Hepatocyte (in vitro differentiated cells): ENCODE measurements around the gene MARK3. TPM values are rescaled to one million over a fixed set of nuclear protein-coding genes. Genes with fewer than 3 reads are reported as not detected.

Source experiments
- DNase-seq: peaks from one replicate; pipeline ENCODE4 v3.0.0-alpha.2; 2016; ENCODE audit warnings: low spot score
- H2AFZ ChIP-seq: fragments of 200-600 bp; sonication (generic); 2 replicates; pipeline ENCODE4 v1.6.0; 2016; ENCODE audit warnings: antibody characterized with exemption, mild to moderate bottlenecking
- H3K27ac ChIP-seq: fragments of 200-600 bp; sonication (generic); 2 replicates; pipeline ENCODE4 v1.5.1; 2016; ENCODE audit warnings: mild to moderate bottlenecking
- H3K27me3 ChIP-seq: fragments of 200-600 bp; sonication (generic); 2 replicates; pipeline ENCODE4 v1.6.1; 2016
- H3K36me3 ChIP-seq: fragments of 200-600 bp; sonication (generic); replicated peaks from 2 replicates; pipeline ENCODE4 v1.5.1; 2016; ENCODE audit warnings: low read depth; ENCODE audit not compliant: insufficient read depth
- H3K4me1 ChIP-seq: fragments of 200-600 bp; sonication (generic); 2 replicates; pipeline ENCODE4 v1.5.1; 2016; ENCODE audit warnings: mild to moderate bottlenecking, moderate library complexity; ENCODE audit not compliant: insufficient read depth
- H3K4me2 ChIP-seq: fragments of 200-600 bp; sonication (generic); 2 replicates; pipeline ENCODE4 v1.6.0; 2016
- H3K4me3 ChIP-seq: fragments of 200-600 bp; sonication (generic); 2 replicates; pipeline ENCODE4 v1.5.1; 2016; ENCODE audit warnings: mild to moderate bottlenecking
- H3K79me2 ChIP-seq: fragments of 200-600 bp; sonication (generic); 2 replicates; pipeline ENCODE4 v1.6.0; 2017; ENCODE audit warnings: mild to moderate bottlenecking
- H3K9me2 ChIP-seq: fragments of 200-600 bp; sonication (generic); replicated peaks from 2 replicates; pipeline ENCODE4 v1.6.0; 2017; ENCODE audit warnings: mild to moderate bottlenecking; ENCODE audit not compliant: insufficient read depth
- H3K9me3 ChIP-seq: fragments of 200-600 bp; sonication (generic); 2 replicates; pipeline ENCODE4 v1.5.1; 2016; ENCODE audit warnings: low read depth, mild to moderate bottlenecking
- H4K20me1 ChIP-seq: fragments of 200-600 bp; sonication (generic); 2 replicates; pipeline ENCODE4 v1.6.0; 2016; ENCODE audit warnings: mild to moderate bottlenecking; ENCODE audit not compliant: insufficient read depth, poor library complexity, severe bottlenecking
- CTCF ChIP-seq: fragments of 200-600 bp; sonication (generic); IDR thresholded peaks from 2 replicates; pipeline ENCODE4 v1.5.1; 2016; ENCODE audit warnings: antibody characterized with exemption, mild to moderate bottlenecking; ENCODE audit not compliant: poor library complexity
- EZH2 ChIP-seq: fragments of 200-600 bp; sonication (generic); IDR thresholded peaks from 2 replicates; pipeline ENCODE4 v1.6.1; 2016; ENCODE audit warnings: antibody characterized with exemption, mild to moderate bottlenecking, borderline replicate concordance
- EZH2phosphoT487 ChIP-seq: fragments of 200-600 bp; sonication (generic); IDR thresholded peaks from one replicate; pipeline ENCODE4 v1.6.1; 2018; ENCODE audit warnings: antibody characterized with exemption, mild to moderate bottlenecking, low read depth, moderate library complexity; ENCODE audit not compliant: unreplicated experiment, severe bottlenecking
- WGBS: methylation state at CpG from one replicate; pipeline ENCODE4 v1.1.6; 2016; ENCODE audit warnings: low lambda C conversion rate; ENCODE audit errors: missing lambda C conversion rate; 5-methylcytosine and 5-hydroxymethylcytosine counted together
- polyA plus RNA-seq: library from polyadenylated mRNA; unstranded; fragments of >200 nt; fragmentation: Nextera tagmentation; extraction: Ambion mirVana; gene quantifications from 2 replicates; pipeline ENCODE4 v1.2.1, GENCODE V29; 2016
- total RNA-seq: library from RNA; depleted of rRNA; stranded (reverse); fragments of >200 nt; gene quantifications from 2 replicates; pipeline ENCODE4 v1.2.3, GENCODE V29; 2014

MARK3 gene
- total and polyA plus RNA-seq, 2 experiments from 2014 or later = 56.3 to 71.7 TPM

- H3K9me3 ChIP-seq = peaks cover 6% of the 10 kb centered on the region
- H3K79me2 ChIP-seq = no peaks in the 10 kb centered on the region
- DNase-seq = no peak
- H3K27ac ChIP-seq = no peak overlapping the region
- no peaks in the 10 kb centered on the region for H3K9me2 ChIP-seq
- no peaks in the 10 kb centered on the region for H4K20me1 ChIP-seq
- no peaks in the 10 kb centered on the region for H3K27me3 ChIP-seq
- no peak overlapping the region for H3K4me3 ChIP-seq
- TF ChIP-seq CTCF (no peak), EZH2 (no peak), EZH2phosphoT487 (no peak)
- H3K4me1 ChIP-seq = no peaks in the 10 kb centered on the region
- no peaks in the 10 kb centered on the region for H3K36me3 ChIP-seq
- no peak overlapping the region for H2AFZ ChIP-seq
- 90% methylated on average over 1 of the region's 1 CpG for WGBS
- H3K4me2 ChIP-seq = no peak overlapping the region
These were observed 22.4 kb upstream of the MARK3 start for GRCh38 chr14:103362780-103363179.

GRCh38 chr14:103366741-103367140, 18.5 kb upstream of the MARK3 start:
- Histone ChIP-seq H3K27me3 (no peaks in the 10 kb centered on the region), H3K4me3 (no peak overlapping the region), H3K36me3 (no peaks in the 10 kb centered on the region), H3K9me3 (peaks cover 6% of the 10 kb centered on the region), H2AFZ (no peak overlapping the region), H3K27ac (no peak overlapping the region), H3K4me2 (no peak overlapping the region), H3K9me2 (no peaks in the 10 kb centered on the region), H4K20me1 (no peaks in the 10 kb centered on the region), H3K79me2 (no peaks in the 10 kb centered on the region), H3K4me1 (no peaks in the 10 kb centered on the region)
- TF ChIP-seq EZH2phosphoT487 (no peak), CTCF (no peak), EZH2 (no peak)
- WGBS = 89% methylated on average over 6 of the region's 6 CpGs
- no peak for DNase-seq

- TF ChIP-seq EZH2phosphoT487 (no peak), CTCF (no peak), EZH2 (no peak)
- Histone ChIP-seq H3K27ac (no peak overlapping the region), H3K9me2 (no peaks in the 10 kb centered on the region), H3K27me3 (no peaks in the 10 kb centered on the region), H3K9me3 (no peaks in the 10 kb centered on the region), H3K79me2 (no peaks in the 10 kb centered on the region), H2AFZ (no peak overlapping the region), H4K20me1 (no peaks in the 10 kb centered on the region), H3K4me2 (no peak overlapping the region), H3K36me3 (no peaks in the 10 kb centered on the region), H3K4me3 (no peak overlapping the region), H3K4me1 (no peaks in the 10 kb centered on the region)
- no peak for DNase-seq
- WGBS = 89% methylated on average over 4 of the region's 4 CpGs
These were observed 17.2 kb upstream of the MARK3 start for GRCh38 chr14:103367995-103368394.

DNA sequence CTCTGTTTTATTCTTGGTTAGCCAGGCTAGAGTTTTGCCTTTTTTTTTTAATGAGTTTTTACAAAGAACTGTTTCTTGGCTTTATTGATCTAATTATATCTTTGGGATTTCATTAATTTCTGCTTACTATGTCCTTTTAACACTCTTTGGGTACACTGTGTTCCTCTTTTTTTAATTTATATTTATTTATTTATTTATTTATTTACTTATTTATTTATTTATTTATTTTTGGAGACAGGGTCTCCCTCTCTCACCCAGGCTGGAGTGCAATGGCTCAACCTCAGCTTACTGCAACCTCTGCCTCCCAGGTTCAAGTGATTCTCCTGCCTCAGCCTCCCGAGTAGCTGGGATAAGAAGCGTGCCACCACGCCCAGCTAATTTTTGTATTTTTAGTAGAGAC, 15.1 kb upstream of the MARK3 start:
- Histone ChIP-seq H3K36me3 (no peaks in the 10 kb centered on the region), H3K4me1 (no peaks in the 10 kb centered on the region), H3K27ac (no peak overlapping the region), H2AFZ (no peak overlapping the region), H3K4me3 (no peak overlapping the region), H3K79me2 (no peaks in the 10 kb centered on the region), H3K4me2 (no peak overlapping the region), H3K9me3 (no peaks in the 10 kb centered on the region), H4K20me1 (no peaks in the 10 kb centered on the region), H3K9me2 (no peaks in the 10 kb centered on the region), H3K27me3 (no peaks in the 10 kb centered on the region)
- no peak for DNase-seq
- TF ChIP-seq CTCF = no peak
- no peak for TF ChIP-seq EZH2
- no peak for TF ChIP-seq EZH2phosphoT487
- 97% methylated on average over 3 of the region's 3 CpGs for WGBS
